WTC11 (cell line): Measurements from ENCODE around the gene ZNF773.

Experiments
- CDX4 ChIP-seq: fragments of 250-450 bp; sonication (Bioruptor Pico); IDR thresholded peaks from 2 replicates; pipeline ENCODE4 v1.9.0; 2021; ENCODE audit warnings: moderate library complexity, mild to moderate bottlenecking, inconsistent platforms, borderline replicate concordance
- ELF4 ChIP-seq: sonication (generic); formaldehyde crosslinking; IDR thresholded peaks from 2 replicates; pipeline ENCODE4 v1.8.1; 2022; ENCODE audit warnings: low read depth, mild to moderate bottlenecking, moderate library complexity, missing genetic modification reagents
- FOXP1 ChIP-seq: sonication (generic); formaldehyde crosslinking; IDR thresholded peaks from 2 replicates; pipeline ENCODE4 v1.8.0; 2022; ENCODE audit warnings: missing genetic modification reagents, mild to moderate bottlenecking, moderate library complexity, borderline replicate concordance
- ZNF138 ChIP-seq: sonication (generic); formaldehyde crosslinking; conservative IDR thresholded peaks from 2 replicates; pipeline ENCODE4 v1.8.1; 2022; ENCODE audit warnings: mild to moderate bottlenecking, moderate library complexity, missing genetic modification reagents
- ZNF317 ChIP-seq: sonication (generic); formaldehyde crosslinking; IDR thresholded peaks from 2 replicates; pipeline ENCODE4 v1.8.1; 2023; ENCODE audit warnings: low read depth, mild to moderate bottlenecking, moderate library complexity, missing genetic modification reagents, borderline replicate concordance
- TF ChIP-seq, protein P1 (sequence below): sonication (generic); formaldehyde crosslinking; IDR thresholded peaks from 2 replicates; pipeline ENCODE4 v1.8.1; 2023; ENCODE audit warnings: mild to moderate bottlenecking, missing genetic modification reagents
- TF ChIP-seq, protein P2 (sequence below): sonication (generic); formaldehyde crosslinking; IDR thresholded peaks from 2 replicates; pipeline ENCODE4 v1.8.0; 2022; ENCODE audit warnings: missing genetic modification reagents
- TF ChIP-seq, protein P3 (sequence below): sonication (generic); formaldehyde crosslinking; IDR thresholded peaks from 2 replicates; pipeline ENCODE4 v1.8.1; 2023; ENCODE audit warnings: mild to moderate bottlenecking, missing genetic modification reagents, moderate library complexity
- TF ChIP-seq, protein P4 (sequence below): sonication (generic); formaldehyde crosslinking; IDR thresholded peaks from 2 replicates; pipeline ENCODE4 v1.8.1; 2023; ENCODE audit warnings: mild to moderate bottlenecking, missing genetic modification reagents
- TF ChIP-seq, protein P5 (sequence below): fragments of 200-600 bp; IDR thresholded peaks from 2 replicates; pipeline ENCODE4 v1.8.0; 2022; ENCODE audit warnings: antibody characterized with exemption

DNA sequence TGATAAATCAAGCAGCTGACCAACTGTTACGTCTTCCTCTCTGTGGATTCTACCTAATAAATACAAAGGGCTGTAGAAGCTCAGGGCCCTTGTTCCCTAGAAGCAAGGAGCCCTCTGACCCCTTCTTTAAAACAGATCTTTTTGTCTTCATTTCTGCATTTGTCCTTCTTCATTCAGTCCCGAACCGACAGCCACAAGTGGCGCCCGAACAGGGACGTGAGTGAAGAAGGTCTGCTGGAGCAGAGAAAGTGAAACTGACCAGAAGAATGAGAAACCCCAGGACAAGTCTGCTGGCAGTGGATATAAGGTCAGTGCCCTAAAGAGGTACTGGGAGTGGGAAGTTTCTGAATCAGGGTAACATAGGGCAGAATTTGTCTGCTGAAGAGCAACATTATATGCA, 13.1 kb downstream of the ZNF773 start:
- TF ChIP-seq, protein P1, sequence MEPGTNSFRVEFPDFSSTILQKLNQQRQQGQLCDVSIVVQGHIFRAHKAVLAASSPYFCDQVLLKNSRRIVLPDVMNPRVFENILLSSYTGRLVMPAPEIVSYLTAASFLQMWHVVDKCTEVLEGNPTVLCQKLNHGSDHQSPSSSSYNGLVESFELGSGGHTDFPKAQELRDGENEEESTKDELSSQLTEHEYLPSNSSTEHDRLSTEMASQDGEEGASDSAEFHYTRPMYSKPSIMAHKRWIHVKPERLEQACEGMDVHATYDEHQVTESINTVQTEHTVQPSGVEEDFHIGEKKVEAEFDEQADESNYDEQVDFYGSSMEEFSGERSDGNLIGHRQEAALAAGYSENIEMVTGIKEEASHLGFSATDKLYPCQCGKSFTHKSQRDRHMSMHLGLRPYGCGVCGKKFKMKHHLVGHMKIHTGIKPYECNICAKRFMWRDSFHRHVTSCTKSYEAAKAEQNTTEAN: no peak
- TF ChIP-seq, protein P2, sequence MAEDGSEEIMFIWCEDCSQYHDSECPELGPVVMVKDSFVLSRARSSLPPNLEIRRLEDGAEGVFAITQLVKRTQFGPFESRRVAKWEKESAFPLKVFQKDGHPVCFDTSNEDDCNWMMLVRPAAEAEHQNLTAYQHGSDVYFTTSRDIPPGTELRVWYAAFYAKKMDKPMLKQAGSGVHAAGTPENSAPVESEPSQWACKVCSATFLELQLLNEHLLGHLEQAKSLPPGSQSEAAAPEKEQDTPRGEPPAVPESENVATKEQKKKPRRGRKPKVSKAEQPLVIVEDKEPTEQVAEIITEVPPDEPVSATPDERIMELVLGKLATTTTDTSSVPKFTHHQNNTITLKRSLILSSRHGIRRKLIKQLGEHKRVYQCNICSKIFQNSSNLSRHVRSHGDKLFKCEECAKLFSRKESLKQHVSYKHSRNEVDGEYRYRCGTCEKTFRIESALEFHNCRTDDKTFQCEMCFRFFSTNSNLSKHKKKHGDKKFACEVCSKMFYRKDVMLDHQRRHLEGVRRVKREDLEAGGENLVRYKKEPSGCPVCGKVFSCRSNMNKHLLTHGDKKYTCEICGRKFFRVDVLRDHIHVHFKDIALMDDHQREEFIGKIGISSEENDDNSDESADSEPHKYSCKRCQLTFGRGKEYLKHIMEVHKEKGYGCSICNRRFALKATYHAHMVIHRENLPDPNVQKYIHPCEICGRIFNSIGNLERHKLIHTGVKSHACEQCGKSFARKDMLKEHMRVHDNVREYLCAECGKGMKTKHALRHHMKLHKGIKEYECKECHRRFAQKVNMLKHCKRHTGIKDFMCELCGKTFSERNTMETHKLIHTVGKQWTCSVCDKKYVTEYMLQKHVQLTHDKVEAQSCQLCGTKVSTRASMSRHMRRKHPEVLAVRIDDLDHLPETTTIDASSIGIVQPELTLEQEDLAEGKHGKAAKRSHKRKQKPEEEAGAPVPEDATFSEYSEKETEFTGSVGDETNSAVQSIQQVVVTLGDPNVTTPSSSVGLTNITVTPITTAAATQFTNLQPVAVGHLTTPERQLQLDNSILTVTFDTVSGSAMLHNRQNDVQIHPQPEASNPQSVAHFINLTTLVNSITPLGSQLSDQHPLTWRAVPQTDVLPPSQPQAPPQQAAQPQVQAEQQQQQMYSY (CRISPR knock-in tag): no peak
- TF ChIP-seq, protein P3, sequence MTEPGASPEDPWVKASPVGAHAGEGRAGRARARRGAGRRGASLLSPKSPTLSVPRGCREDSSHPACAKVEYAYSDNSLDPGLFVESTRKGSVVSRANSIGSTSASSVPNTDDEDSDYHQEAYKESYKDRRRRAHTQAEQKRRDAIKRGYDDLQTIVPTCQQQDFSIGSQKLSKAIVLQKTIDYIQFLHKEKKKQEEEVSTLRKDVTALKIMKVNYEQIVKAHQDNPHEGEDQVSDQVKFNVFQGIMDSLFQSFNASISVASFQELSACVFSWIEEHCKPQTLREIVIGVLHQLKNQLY: no peak
- TF ChIP-seq, protein P4, sequence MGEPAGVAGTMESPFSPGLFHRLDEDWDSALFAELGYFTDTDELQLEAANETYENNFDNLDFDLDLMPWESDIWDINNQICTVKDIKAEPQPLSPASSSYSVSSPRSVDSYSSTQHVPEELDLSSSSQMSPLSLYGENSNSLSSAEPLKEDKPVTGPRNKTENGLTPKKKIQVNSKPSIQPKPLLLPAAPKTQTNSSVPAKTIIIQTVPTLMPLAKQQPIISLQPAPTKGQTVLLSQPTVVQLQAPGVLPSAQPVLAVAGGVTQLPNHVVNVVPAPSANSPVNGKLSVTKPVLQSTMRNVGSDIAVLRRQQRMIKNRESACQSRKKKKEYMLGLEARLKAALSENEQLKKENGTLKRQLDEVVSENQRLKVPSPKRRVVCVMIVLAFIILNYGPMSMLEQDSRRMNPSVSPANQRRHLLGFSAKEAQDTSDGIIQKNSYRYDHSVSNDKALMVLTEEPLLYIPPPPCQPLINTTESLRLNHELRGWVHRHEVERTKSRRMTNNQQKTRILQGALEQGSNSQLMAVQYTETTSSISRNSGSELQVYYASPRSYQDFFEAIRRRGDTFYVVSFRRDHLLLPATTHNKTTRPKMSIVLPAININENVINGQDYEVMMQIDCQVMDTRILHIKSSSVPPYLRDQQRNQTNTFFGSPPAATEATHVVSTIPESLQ (CRISPR knock-in tag): no peak
- TF ChIP-seq ELF4: no peak
- TF ChIP-seq FOXP1 (CRISPR knock-in tag): no peak
- no peak for TF ChIP-seq CDX4 (CRISPR knock-in tag)
- TF ChIP-seq ZNF138: no peak
- TF ChIP-seq ZNF317: no peak
- TF ChIP-seq, protein P5, sequence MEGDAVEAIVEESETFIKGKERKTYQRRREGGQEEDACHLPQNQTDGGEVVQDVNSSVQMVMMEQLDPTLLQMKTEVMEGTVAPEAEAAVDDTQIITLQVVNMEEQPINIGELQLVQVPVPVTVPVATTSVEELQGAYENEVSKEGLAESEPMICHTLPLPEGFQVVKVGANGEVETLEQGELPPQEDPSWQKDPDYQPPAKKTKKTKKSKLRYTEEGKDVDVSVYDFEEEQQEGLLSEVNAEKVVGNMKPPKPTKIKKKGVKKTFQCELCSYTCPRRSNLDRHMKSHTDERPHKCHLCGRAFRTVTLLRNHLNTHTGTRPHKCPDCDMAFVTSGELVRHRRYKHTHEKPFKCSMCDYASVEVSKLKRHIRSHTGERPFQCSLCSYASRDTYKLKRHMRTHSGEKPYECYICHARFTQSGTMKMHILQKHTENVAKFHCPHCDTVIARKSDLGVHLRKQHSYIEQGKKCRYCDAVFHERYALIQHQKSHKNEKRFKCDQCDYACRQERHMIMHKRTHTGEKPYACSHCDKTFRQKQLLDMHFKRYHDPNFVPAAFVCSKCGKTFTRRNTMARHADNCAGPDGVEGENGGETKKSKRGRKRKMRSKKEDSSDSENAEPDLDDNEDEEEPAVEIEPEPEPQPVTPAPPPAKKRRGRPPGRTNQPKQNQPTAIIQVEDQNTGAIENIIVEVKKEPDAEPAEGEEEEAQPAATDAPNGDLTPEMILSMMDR: no peak
